HG03342 (cell line): ENCODE data around the gene DIS3L.
"Not testable (repeated sequence)": the region's sequence is repeated elsewhere in the genome, so short reads cannot be mapped to it uniquely, and the experiment has no call there.

Experiments used
- ATAC-seq: cut with Tn5 transposase; IDR thresholded peaks from one replicate; pipeline ENCODE4 v1.9.1; 2021; ENCODE audit warnings: mild to moderate bottlenecking, moderate library complexity; ENCODE audit not compliant: unreplicated experiment

Gene DIS3L

DNA sequence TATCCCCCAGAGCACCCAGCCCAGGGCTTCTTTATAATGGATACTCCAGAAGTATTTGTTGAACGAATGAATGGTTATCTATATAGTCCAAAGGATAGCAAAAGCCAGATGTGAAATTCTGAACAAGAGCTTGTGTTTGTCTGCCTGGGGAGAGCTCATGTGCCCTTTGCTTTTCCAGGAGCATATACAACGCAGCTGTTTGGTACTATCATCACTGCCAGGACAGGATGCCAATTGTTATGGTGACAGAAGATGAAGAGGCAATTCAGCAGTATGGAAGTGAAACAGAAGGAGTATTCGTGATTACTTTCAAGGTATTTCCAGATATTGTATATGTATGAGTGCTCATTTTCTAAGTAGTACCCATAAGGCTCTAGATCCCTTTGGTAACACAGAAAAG, 15.2 kb downstream of the DIS3L start:
- no peak for ATAC-seq

DNA sequence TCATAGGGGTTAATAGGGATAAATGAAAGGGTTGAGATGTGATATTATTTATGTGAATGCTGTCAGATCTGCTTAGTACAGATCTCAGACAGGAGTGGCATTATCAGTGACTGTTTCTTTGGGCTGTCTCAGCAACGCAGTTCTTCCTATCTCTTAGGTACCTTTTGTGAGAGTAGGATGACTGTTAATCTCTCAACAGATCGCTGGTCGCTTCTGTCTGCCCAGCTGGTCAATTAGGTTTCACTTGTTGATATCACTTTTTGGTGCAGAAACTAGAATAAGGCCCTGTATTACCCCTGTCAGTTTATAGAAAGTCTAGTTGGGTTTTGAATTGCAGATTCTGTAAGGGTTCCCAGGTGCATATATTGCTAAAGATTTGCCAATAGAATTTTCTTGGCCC, 16.5 kb downstream of the DIS3L start:
- ATAC-seq = no peak

DNA sequence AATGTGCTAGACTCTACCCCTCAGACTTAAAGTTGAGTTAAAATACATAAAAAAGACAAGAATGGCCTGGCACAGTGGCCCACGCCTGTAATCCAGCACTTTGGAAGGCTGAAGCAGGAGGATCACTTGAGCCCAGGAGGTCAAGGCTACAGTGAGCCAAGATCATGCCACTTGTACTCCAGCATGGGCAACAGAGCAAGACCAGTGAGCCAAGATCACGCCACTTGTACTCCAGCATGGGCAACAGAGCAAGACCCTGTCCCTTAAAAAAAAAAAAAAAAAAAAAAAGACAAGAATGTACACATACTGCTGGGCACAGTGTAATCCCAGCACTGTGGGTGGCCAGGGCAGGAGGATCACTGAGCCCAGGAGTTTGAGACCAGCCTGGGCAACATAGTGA, 17.4 kb downstream of the DIS3L start:
- ATAC-seq = no peak

DNA sequence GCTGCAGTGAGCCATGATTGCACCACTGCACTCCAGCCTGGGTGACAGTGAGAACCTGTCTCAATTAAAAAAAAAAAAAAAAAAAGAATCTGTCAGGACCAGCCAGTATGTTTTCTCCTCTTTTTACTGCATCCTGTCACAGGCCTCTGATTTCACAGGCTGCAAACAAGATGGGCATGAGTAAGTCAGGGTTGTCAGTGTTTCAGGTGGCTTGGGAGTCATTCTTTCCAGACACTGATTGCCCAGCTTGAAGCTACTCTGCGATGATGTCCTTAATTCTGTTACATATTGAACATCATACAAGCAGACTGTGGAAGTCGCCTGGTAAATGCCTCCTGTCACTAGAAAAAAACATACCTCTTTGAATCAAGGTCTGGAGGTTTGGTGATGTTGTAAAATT, 18.8 kb downstream of the DIS3L start:
- ATAC-seq = no peak

DNA sequence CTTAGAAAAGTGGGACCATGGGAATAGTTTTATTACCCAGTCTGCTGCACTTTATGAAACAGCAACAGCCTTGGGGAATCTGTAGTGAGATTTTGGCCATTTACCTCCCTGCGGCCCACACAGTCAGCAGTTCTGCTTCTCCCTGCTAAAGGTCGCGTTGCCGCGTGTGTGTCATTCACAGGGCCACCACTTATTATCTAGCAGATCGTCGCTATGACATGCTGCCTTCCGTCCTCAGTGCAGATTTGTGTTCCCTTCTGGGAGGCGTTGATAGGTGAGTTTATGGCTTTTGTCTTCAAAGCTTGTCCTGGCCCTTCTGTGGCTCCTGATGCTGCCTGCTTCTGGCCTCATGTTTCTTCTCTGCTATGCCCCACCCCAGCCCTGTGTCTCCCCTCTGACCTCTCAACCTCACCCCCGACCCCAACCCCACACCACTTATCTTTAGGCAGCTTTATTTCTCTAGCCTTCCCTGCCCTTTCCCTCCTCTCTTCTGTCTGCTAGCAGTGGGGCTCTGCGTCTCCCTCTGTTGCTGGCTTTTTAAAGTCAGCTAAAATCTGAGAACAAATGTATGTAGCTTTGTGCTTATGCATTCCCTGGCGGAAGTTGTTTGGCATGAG, 30.1 kb downstream of the DIS3L start:
- ATAC-seq = no peak

DNA sequence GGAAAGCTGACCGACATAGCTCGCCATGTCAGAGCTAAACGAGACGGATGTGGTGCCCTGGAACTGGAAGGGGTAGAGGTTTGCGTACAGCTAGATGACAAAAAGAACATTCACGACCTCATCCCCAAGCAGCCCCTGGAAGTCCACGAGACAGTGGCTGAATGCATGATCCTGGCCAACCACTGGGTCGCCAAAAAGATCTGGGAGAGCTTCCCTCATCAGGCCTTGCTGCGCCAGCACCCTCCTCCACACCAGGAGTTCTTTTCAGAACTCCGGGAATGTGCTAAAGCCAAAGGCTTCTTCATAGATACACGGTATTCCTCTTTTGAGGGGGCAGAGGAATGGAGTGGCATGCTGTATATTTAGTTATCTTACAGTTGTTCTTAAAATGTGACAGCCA, 32.7 kb downstream of the DIS3L start:
- ATAC-seq = no peak

DNA sequence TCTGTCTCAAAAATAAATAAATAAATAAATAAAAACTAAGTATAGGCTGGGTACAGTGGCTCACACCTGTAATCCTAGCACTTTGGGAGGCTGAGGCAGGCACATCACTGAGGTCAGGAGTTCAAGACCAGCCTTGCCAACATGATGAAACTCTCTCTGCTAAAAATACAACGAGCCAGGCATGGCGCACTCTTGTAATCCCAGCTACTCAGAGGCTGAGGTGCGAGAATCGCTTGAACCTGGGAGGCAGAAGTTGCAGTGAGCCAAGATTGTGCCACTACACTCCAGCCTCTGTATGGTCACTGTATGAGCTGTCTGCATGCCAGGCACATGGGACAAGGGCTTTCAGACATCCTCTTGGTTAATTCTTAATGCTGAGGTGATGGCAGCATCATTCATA, 34.4 kb downstream of the DIS3L start:
- no peak for ATAC-seq

DNA sequence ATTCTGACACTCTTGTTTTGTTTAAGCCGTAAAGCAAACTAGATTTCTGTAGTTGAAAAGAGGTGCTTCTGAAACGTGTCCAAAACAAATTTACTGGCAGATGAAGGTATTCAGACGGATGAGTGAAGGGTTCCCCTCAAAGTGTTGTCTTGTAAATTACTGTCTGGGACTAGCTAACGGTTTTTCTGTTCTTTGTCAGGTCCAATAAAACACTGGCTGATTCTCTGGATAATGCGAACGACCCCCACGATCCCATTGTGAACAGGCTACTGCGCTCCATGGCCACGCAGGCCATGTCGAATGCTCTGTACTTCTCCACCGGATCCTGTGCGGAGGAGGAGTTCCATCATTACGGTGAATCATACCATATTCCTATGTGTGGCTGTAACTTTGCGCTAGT, 35.4 kb downstream of the DIS3L start:
- no peak for ATAC-seq

DNA sequence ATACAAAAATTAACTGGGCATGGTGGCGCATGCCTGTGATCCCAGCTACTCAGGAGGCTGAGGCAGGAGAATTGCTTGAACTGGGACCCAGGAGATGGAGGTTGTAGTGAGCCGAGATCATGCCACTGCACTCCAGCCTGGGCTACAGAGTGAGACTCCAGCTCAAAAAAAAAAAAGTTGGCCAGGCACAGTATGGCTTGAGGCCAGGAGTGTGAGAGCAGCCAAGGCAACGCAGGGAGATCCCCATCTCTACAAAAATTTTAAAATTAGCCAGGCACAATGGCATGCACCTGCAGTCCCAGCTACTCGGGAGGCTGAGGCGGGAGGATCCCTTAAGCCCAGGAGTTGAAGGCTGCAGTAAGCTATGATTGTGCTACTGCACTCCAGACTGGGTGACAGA, 55.2 kb downstream of the DIS3L start:
- ATAC-seq = not testable (repeated sequence)

DNA sequence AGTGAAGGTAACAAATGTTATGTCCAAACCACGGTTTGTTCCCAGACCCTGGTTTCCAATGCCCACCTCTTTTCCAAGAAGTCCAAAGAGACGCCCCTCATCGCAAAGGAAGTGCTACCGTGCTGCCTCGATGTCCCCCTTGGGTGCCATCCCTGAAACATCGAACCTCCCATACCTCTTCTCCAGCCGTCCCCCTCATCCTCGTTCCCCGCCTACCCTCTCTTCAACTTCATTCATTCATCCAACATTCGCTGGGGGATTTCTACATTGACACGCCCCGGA, 62.6 kb downstream of the DIS3L start:
- ATAC-seq = no peak

DNA sequence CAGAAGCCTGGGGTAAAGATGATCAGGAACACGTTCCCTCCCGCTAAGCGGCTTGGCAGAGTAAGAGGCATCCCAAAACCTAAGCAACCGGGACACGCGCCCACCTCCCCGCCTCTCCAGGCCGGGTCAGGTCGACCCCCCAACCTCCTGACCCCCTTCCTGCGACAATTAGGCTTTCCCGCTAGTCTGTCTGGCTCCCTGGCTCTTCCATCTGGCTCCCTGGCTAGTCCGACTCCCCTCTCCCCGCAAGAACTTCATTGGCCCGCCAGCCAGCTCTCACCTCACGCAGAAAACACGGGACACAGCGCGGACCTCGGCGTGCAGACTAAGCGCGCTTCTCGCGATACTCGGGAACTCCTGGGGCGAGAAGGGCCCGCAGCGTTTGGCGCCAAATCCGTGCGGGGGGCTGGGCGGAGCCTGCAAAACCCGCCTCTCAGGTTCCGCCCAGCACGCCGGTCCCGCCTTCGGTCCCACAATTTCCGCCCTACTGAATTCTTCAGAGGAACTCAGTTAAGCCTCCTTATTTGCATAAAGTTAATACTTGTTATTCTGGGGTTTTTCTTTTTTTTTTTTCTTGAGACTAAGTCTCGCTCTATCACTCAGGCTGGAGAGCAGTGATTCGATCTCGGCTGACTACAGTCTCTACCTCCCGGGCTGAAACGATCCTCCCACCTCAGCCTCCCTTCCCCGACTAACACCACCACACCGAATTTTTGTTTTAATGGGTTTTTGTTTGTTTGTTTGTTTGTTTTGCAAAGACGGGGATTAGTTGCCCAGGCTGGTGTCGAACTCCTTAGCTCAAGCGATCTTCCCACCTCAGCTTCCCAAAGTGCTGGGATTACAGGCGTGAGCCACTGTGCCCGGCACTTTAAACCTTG, 63.2 kb downstream of the DIS3L start, which contains the start of gene TIPIN:
Gene TIPIN, minus strand, starts transcription at position 327 of the 878 bp plus-strand sequence. CDS start 3,738 bp downstream, outside the sequence.
- peak; percentile 86 for ATAC-seq

DNA sequence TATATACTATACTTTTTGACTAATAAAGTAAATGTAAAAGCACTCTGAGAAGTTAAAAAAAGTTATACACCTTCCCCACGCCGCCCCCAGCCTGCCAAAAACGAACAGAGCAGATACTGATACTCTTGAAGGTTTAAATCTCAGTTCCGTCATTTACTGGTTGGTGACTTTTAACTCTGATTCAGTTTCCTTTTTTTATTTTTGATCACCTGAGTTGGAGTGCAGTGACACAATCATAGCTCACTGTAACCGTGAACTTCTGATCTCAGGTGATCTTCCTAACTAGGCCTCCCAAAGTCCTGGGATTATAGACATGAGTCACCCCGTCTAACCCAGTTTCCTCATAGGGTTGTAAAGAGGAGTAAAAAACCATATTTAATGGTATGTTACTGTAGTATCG, 66.4 kb downstream of the DIS3L start:
- no peak for ATAC-seq

DNA sequence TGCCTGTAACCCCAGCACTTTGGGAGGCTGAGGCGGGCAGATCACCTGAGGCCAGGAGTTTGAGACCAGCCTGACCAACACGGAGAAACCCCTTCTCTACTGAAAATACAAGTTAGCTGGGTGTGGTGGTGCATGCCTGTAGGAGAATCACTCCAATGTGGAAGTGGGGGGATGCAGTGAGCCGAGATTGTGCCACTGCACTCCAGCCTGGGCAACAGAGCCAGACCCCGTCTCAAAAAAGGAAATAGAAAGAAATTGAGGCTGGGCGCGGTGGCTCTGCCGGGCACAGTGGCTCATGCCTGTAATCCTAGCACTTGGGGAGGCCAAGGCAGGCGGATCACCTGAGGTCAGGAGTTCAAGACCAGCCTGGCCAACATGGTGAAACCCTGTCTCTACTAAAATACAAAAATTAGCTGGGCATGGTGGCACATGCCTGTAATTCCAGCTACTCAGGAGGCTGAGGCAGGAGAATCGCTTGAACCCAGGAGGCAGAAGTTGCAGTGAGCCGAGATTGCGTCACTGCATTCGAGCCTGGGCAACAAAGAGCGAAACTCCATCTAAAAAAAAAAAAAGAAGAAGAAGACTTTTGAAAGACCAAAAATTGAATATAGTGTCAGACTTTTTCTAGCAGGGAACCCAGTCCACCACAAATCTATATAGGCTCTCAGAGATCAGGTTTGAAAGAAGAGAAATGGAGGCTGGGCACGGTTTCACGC, 68.5 kb downstream of the DIS3L start:
- ATAC-seq = not testable (repeated sequence)

DNA sequence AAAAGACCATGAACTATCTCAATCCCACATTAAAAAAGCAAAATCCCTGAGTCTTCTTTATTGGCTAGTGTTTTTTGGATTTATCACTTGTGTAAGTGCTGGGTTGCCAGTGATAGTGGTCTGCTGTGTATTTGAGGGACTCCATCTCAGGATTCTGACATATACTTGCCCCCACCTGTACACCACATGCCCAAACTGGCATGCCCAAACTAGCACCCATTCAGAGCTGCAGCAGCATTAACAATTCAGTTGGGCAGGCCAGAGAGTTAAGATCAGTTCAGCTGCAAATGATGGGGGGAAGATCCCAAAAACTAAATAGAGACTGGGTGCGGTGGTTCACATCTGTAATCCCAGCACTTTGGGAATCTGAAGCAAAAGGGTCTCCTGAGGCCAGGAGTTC, 69.4 kb downstream of the DIS3L start:
- ATAC-seq = no peak

DNA sequence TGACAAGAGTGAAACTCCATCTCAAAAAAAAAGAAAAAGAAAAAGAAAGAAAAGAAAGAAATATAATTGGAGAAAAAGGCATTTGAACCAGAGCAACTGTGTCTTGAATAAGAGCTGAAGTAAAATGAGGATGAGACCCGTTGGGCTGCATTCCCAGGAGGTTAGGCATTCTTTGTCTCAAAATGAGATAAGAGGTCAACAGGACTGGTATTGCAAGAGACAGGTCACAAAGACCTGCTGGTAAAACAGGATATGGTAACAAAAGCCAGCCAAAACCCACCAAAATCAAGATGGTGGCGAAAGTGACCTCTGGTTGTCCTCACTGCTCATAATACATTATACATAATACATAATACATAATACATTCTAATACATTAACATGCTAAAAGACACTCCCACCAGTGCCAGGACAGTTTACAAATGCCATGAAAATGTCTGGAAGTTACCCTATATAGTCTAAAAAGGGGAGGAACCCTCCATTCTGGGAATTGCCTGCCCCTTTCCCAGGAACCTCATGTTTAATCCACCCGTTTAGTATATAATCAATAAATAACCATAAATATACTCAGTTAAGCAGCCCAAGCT, 71.7 kb downstream of the DIS3L start:
- no peak for ATAC-seq

DNA sequence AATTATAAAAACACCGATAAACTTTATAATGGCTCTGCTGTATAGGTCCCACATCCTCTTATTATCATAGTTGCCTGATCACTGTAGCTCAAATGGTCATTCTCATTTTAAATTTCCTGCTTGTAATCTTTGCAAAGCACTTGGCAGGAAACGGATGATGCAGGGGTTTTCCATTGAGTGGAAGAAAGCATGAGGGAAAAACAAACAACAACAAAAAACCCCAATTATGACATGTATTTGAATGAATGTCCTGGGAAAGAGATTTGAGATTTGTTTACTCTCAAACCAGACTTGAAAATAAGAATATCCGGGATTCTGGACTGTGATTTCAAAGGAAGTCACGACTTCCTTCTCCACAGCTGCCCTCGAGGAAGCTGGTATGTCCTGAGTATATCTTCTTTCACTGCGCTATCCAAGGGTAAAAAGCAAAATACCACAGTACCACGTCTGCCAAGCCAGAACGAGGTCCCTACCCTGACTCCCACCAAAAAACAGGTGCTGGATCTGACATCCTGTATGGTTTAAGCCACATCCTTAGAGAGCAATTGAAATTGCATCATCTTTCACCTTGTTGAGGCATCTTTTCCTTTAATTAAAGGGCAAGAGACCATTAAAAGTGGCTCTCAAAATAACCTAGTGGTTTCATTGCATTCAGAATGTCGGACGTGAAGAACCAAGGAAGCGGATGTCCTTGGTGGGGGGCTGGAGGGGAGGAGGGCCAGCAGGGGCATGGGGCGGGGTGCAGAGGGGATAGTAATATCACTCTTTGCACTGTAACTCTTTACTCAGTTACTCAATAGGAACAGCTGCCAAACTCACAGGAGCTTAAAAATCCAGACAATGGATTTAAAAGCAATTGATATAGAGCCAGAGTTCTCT, 76.6 kb downstream of the DIS3L start:
- ATAC-seq = no peak

DNA sequence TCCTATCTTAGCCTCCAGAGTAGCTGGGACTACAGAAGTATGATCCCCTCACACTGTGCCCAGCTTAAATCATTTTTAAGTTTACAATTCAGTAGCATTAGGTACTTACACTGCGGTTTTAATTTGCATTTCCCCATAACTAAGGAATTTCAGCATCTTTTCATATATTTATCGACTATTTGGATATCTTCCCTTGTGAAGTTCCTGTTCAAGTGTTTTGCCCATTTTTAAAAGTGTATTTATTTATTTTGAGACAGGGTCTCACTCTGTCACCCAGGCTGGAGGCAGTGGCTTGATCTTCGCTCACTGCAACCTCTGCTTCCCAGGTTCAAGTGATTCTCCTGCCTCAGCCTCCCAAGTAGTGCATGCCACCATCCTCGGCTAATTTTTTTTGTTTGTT, 80.8 kb downstream of the DIS3L start:
- ATAC-seq = no peak

DNA sequence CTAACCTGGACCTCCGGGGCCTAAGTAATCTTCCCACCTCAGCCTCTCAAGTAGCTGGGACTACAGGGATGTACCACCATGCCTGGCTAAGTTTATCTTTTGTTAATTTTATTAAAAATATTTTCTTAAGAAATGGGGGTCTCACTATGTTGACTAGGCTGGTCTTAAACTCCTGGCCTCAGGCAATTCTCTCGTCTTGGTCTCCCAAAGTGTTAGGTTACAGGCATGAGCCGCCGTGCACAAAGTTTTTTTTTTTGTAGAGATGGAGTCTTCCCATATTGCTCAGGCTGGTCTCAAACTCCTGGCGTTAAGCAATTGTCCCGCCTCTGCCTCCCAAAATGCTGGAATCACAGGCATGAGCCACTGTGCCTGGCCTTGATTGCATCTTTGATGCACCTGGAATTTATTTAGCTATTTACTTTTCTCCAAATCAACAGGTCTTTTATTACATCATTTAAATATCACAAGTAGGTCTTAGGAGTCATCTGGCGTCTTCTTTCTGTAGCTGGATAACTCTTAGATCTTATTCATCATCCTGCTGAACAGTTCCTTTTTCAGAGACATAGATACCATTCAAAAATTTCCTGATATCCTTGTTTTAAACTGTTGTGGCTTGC, 85.6 kb downstream of the DIS3L start:
- ATAC-seq = no peak

DNA sequence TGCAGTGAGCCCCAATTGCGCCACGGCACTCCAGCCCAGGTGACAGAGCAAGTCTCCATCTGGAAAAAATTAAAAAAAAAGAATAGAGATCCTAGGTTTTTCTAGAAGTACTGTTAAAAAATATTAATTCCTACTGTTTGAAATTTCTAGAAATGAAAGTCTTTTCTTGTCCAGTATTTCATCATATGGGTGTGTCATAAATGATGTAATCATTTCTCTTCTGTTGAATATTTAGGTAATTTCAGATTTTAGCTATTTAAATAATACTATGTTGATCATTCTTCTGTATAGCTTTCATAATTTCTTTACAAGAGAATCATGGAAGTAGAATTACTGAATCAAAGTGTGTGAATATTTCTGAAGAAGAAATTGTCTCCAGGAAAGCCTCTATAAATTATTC, 88.0 kb downstream of the DIS3L start:
- not testable (repeated sequence) for ATAC-seq
